SHP77 treated with DMSO at 0.1 percent for 48 hours (cell line): ENCODE data around the gene CALN1.

Source experiments
- DNase-seq: peaks from one replicate; lab custom pipeline; 2025; lab: John Stamatoyannopoulos, UW

CALN1 gene

GRCh38 chr7:72038022-72038732 lies 374.0 kb downstream of the CALN1 start:
- no peak for DNase-seq

GRCh38 chr7:72037516-72037915 lies 374.6 kb downstream of the CALN1 start:
- no peak for DNase-seq

GRCh38 chr7:72035266-72035665 lies 376.9 kb downstream of the CALN1 start:
- DNase-seq = no peak

- DNase-seq = no peak
Observed at GRCh38 chr7:72032934-72033333, 379.2 kb downstream of the CALN1 start.

GRCh38 chr7:72030994-72031667 lies 381.0 kb downstream of the CALN1 start:
- no peak for DNase-seq

GRCh38 chr7:72028267-72028666 lies 383.9 kb downstream of the CALN1 start:
- DNase-seq = no peak

GRCh38 chr7:72025381-72025960 lies 386.7 kb downstream of the CALN1 start:
- no peak for DNase-seq

- no peak for DNase-seq
Observed at GRCh38 chr7:72023926-72024325, 388.2 kb downstream of the CALN1 start.

- DNase-seq = no peak
Observed at GRCh38 chr7:72021716-72022115, 390.4 kb downstream of the CALN1 start.

GRCh38 chr7:72020311-72020710 lies 391.8 kb downstream of the CALN1 start:
- no peak for DNase-seq

- no peak for DNase-seq
Observed at GRCh38 chr7:72019436-72019835, 392.7 kb downstream of the CALN1 start.

- no peak for DNase-seq
Observed at GRCh38 chr7:72017756-72018155, 394.4 kb downstream of the CALN1 start.

GRCh38 chr7:72016574-72016973 lies 395.6 kb downstream of the CALN1 start:
- no peak for DNase-seq

GRCh38 chr7:72015136-72015535 lies 397.0 kb downstream of the CALN1 start:
- no peak for DNase-seq

- DNase-seq = no peak
Observed at GRCh38 chr7:72007018-72007417, 405.1 kb downstream of the CALN1 start.

GRCh38 chr7:72003236-72003635 lies 408.9 kb downstream of the CALN1 start:
- DNase-seq = no peak

- no peak for DNase-seq
Observed at GRCh38 chr7:71996141-71996540, 416.0 kb downstream of the CALN1 start.

- DNase-seq = peak; percentile 29
Observed at GRCh38 chr7:71995111-71995510, 417.0 kb downstream of the CALN1 start.

GRCh38 chr7:71991586-71991985 lies 420.6 kb downstream of the CALN1 start:
- DNase-seq = no peak

- DNase-seq = no peak
Observed at GRCh38 chr7:71990138-71990462, 422.0 kb downstream of the CALN1 start.

GRCh38 chr7:71988201-71988600 lies 423.9 kb downstream of the CALN1 start:
- no peak for DNase-seq

- DNase-seq = no peak
Observed at GRCh38 chr7:71987200-71987767, 424.9 kb downstream of the CALN1 start.

GRCh38 chr7:71984348-71984747 lies 427.8 kb downstream of the CALN1 start:
- DNase-seq = no peak
